Heart right ventricle (tissue), 16 donors: ENCODE results near the gene ADH7. TPM values are rescaled to one million over a fixed set of nuclear protein-coding genes. Genes with fewer than 3 reads are reported as not detected.

Source experiments
- ATAC-seq, 8 donors: fragments of 200-7000 bp; cut with Tn5 transposase; one replicate each; pipeline ENCODE4 v1.9.1; 2020; ENCODE audit warnings: mild to moderate bottlenecking in 8 of 8, moderate library complexity in 8 of 8, moderate number of reproducible peaks in 1 of 8
- DNase-seq, 2 donors: peaks; one replicate each; pipeline ENCODE4 v3.0.0-alpha.2; 2020
- H3K27ac ChIP-seq, 10 donors: fragments of 200-600 bp; sonication (generic) in 2 of 10; one replicate each; pipeline versions ENCODE4 v1.5.0 to v1.8.0; 2020 to 2022; ENCODE audit warnings: mild to moderate bottlenecking in 3 of 10
- H3K27me3 ChIP-seq, 7 donors: fragments of 200-600 bp; one replicate each; pipeline ENCODE4 v1.8.0; 2021 to 2022; ENCODE audit warnings: mild to moderate bottlenecking in 2 of 7
- H3K36me3 ChIP-seq, 9 donors: fragments of 200-600 bp; sonication (generic) in 1 of 9; one replicate each; pipeline versions ENCODE4 v1.5.0 to v1.8.0; 2020 to 2022; ENCODE audit warnings: mild to moderate bottlenecking in 2 of 9
- H3K4me1 ChIP-seq, 9 donors: fragments of 200-600 bp; sonication (generic) in 1 of 9; one replicate each; pipeline versions ENCODE4 v1.5.0 to v1.8.0; 2020 to 2022; ENCODE audit warnings: mild to moderate bottlenecking in 4 of 9
- H3K4me3 ChIP-seq, 10 donors: fragments of 200-600 bp; sonication (generic) in 2 of 10; one replicate each; pipeline versions ENCODE4 v1.5.0 to v1.8.0; 2020 to 2022; ENCODE audit warnings: mild to moderate bottlenecking in 7 of 10, moderate library complexity in 2 of 10
- H3K9me3 ChIP-seq, 11 donors: fragments of 200-600 bp in 10 of 11; sonication (generic) in 2 of 11; one replicate each; pipeline versions ENCODE4 v1.5.0 to v1.8.0; 2013 to 2022; ENCODE audit warnings: mild to moderate bottlenecking in 2 of 11, control low read depth in 1 of 11, moderate library complexity in 1 of 11
- WGBS, 2 donors: extraction: QIAGEN DNeasy Blood & Tissue Kit; methylation state at CpG; one replicate each; pipeline ENCODE4 v1.1.7; 2013; ENCODE audit warnings: inconsistent platforms in 1 of 2; 5-methylcytosine and 5-hydroxymethylcytosine counted together
- intact Hi-C, 10 donors: fragments of 100-400 bp; cut with DNase I; formaldehyde crosslinking; loops; one replicate each; pipeline versions ENCODE4 v1.11.1 to v1.14.2; 2022
- polyA plus RNA-seq, 2 donors: library from polyadenylated mRNA; stranded (reverse); fragments of 200-250 nt; gene quantifications; one replicate each; pipeline ENCODE4 v1.2.3, GENCODE V29; 2013
- total RNA-seq, 10 donors: library from RNA; stranded (reverse); fragmentation: NEBNext Ultra II Directional in 3 of 10; extraction: Animal tissue kit (Norgen Biotek cat#: 25700) in 3 of 10; gene quantifications; one replicate each; pipeline versions ENCODE4 v1.2.1 to v1.2.4, GENCODE V29; 2021 to 2023
- TF ChIP-seq, protein P1 (sequence below), 9 donors: fragments of 200-600 bp; sonication (generic) in 2 of 9; IDR thresholded peaks; one replicate each; pipeline versions ENCODE4 v1.5.0 to v1.8.0; 2021 to 2022; ENCODE audit warnings: antibody characterized with exemption in 9 of 9, mild to moderate bottlenecking in 5 of 9, moderate library complexity in 1 of 9
- donor health status: Arrhythmogenic right ventricular cardiomyopathy.
- donor health status: ischemic (EF 13 %, LVEDD 7.1; RV severe dilation, severe dysfunction).
- donor health status: healthy with polysubstance abuse.
- donor health status: DM: no; HTN: yes; CAD: no.
- donor health status: DM: no; HTN: no; CAD: no.
- donor health status: ischemic (EF 25% LVEDD 6.9; RV normal size, moderate dysfunction).
- donor health status: ischemic (EF 25% LVEDD 5.7; RV mildly dilated, moderate dysfunction).
- donor health status: healthy.
- donor health status: DM: yes; HTN: yes; CAD: no.
- donor health status: Ischemic cardiomyopathy.
- donor health status: ischemic (EF 35%, LVEDD 5.7; RV mildly dilated, moderate dysfunction).
- donor health status: nonischemic (EF 11% LVEDD 7.7; RV severe dilation, severe dysfunction).
- donor health status: DM: yes; HTN: yes; CAD: no.
- donor health status: PGD.
- donor health status: ischemic (EF 29% LVEDD 5.4; RV normal size, mild dysfunction).
- donor health status: nonischemic (EF 23%, LVEDD 6.1; RV moderate dilation, normal function).

The ADH7 gene
- total and polyA plus RNA-seq, 12 donors, result 0.04 TPM; not detected in 11

DNA sequence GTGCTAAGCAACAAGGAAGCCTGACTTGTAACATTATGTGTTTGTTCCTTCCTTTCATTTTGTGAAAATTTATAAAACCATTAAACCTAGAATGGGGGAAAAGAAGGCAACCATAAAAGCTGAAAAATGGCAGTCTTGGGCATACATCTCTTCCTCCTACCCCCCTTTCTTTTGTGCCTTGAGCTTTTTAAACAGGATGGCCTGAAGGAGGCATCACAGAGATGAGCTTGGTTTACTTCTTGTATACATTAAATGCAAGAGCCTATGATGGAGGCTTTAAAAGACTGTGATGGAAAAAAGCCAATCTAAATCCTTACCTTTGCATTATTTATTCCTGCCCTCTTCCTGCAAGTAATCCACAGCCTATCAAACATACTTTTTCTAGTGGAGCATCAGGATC is 36.2 kb upstream of the ADH7 start:
- TF ChIP-seq, protein P1, sequence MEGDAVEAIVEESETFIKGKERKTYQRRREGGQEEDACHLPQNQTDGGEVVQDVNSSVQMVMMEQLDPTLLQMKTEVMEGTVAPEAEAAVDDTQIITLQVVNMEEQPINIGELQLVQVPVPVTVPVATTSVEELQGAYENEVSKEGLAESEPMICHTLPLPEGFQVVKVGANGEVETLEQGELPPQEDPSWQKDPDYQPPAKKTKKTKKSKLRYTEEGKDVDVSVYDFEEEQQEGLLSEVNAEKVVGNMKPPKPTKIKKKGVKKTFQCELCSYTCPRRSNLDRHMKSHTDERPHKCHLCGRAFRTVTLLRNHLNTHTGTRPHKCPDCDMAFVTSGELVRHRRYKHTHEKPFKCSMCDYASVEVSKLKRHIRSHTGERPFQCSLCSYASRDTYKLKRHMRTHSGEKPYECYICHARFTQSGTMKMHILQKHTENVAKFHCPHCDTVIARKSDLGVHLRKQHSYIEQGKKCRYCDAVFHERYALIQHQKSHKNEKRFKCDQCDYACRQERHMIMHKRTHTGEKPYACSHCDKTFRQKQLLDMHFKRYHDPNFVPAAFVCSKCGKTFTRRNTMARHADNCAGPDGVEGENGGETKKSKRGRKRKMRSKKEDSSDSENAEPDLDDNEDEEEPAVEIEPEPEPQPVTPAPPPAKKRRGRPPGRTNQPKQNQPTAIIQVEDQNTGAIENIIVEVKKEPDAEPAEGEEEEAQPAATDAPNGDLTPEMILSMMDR (IDR thresholded peaks at IDR 0.05), result no peak
- ATAC-seq (no peak), DNase-seq (no peak)

DNA sequence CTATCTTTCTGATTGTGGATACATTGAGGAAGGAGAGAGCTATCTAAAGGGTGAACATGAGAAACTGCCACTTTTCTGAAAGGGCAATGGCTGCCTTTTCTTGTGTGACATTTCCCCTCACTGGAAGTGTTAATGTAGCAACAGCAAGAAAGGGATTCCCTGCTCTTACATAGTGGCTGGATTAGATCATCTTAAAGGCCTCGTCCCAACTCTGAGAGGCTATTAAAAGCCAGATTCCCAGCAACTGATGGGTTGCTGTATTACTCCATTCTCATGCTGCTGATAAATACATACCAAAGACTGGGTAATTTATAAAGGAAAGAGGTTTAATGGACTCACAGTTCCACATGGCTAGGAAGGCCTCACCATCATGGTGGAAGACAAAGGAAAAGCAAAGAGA is 33.7 kb upstream of the ADH7 start:
- WGBS, 2 donors, result 35 to 44% methylated on average over 1 of the region's 1 CpG
- ATAC-seq, result no peak
- Histone ChIP-seq H3K27me3 (peaks cover 0 to 11% (median 0%) of the 10 kb centered on the region in 7 donors), H3K27ac (no peak overlapping the region), H3K36me3 (no peaks in the 10 kb centered on the region), H3K4me3 (no peak overlapping the region), H3K4me1 (no peaks in the 10 kb centered on the region), H3K9me3 (no peaks in the 10 kb centered on the region)
- TF ChIP-seq, protein P1 (IDR thresholded peaks at IDR 0.05), result no peak
- intact Hi-C loops, result loop anchor here in 4 of 10 donors (5.0 to 10.0 kb wide), 2 partner anchors 344 to 347 kb away; no protein-coding TSS in a partner anchor
- no peak for DNase-seq

More for the DNA sequence above, 36.2 kb upstream of the ADH7 start:
- Histone ChIP-seq H3K36me3 (no peaks in the 10 kb centered on the region), H3K27me3 (peaks cover 0 to 6% (median 0%) of the 10 kb centered on the region in 7 donors), H3K9me3 (no peaks in the 10 kb centered on the region), H3K4me1 (no peaks in the 10 kb centered on the region), H3K4me3 (no peak overlapping the region), H3K27ac (no peak overlapping the region)
- intact Hi-C loops, result no loop called here

DNA sequence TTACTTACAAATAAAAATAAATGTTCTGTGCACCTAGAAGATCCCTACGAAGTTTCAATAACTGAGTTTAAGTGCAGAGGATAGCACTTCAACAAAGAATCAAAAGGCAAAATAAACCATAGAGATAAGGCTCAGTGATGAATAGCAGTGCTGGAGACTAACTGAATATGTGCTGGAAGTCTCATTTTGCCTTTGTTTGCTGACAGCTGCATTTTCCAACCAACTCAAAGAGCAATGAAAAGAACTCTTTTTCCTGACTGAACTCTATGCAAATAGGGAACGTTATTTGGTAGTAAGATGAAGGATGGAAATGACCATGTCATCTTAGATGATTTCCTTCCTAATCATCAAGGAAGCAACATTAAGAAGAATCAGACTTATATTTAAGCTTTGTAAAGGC is 32.7 kb upstream of the ADH7 start:
- no peak for DNase-seq
- no peaks in the 10 kb centered on the region for H3K4me1 ChIP-seq
- no peaks in the 10 kb centered on the region for H3K9me3 ChIP-seq
- no peak for ATAC-seq
- H3K27ac ChIP-seq, result no peak overlapping the region
- TF ChIP-seq, protein P1 (IDR thresholded peaks at IDR 0.05), result no peak
- intact Hi-C loops, result loop anchor here in 4 of 10 donors (5.0 to 10.0 kb wide), 2 partner anchors 343 to 346 kb away; no protein-coding TSS in a partner anchor
- H3K4me3 ChIP-seq, result no peak overlapping the region
- 58 to 59% methylated on average over 2 of the region's 2 CpGs for WGBS, 2 donors
- peaks cover 0 to 11% (median 0%) of the 10 kb centered on the region in 7 donors for H3K27me3 ChIP-seq
- H3K36me3 ChIP-seq, result no peaks in the 10 kb centered on the region

DNA sequence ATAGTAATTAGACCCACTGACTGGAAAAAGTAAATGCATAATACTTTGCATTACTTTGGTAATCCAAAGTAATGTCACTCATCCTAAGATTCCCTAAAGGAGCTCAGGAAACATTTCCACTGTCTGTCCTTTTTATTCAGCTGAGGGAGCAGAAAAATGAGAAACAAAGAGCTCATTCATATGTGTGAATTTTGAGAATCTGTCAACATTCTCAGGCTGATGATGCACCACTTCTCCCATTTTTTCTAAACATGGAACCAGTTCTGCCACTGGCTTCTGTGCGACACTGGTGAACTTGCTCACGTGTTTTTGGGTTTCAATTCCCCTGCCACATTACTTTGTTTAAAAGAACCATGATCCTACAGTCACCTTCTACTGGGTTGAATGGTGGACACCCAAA is 28.4 kb upstream of the ADH7 start:
- Histone ChIP-seq H3K4me1 (no peaks in the 10 kb centered on the region), H3K4me3 (no peak overlapping the region), H3K27ac (no peak overlapping the region), H3K36me3 (no peaks in the 10 kb centered on the region), H3K9me3 (no peaks in the 10 kb centered on the region), H3K27me3 (peaks cover 0 to 19% (median 0%) of the 10 kb centered on the region in 7 donors)
- intact Hi-C loops, result loop anchor here in 6 of 10 donors (1.0 to 10.0 kb wide), 5 partner anchors 339 to 996 kb away; no protein-coding TSS in a partner anchor
- 67 to 73% methylated on average over 2 of the region's 2 CpGs for WGBS, 2 donors
- no peak for DNase-seq
- TF ChIP-seq, protein P1 (IDR thresholded peaks at IDR 0.05), result no peak
- no peak for ATAC-seq
